Omental fat pad (tissue), 4 donors: ENCODE data around the gene SAG. TPM values are rescaled to one million over a fixed set of nuclear protein-coding genes. Genes with fewer than 3 reads are reported as not detected.

Source experiments
- ATAC-seq: fragments of 150-250 bp; one replicate; pipeline ENCODE4 v1.9.1; 2016; ENCODE audit warnings: mild to moderate bottlenecking, moderate library complexity; ENCODE audit not compliant: low FRiP score
- DNase-seq: peaks from one replicate; pipeline ENCODE4 v3.0.0-alpha.2; 2019; ENCODE audit warnings: low spot score
- total RNA-seq, 4 donors: library from RNA; depleted of rRNA; stranded (reverse); fragments of >200 nt; gene quantifications; one replicate each; pipeline ENCODE4 v1.1.0, GENCODE V29; 2016
- TF ChIP-seq, protein P1 (sequence below), 3 donors: fragments of 450-650 bp; IDR thresholded peaks; one replicate each; pipeline ENCODE4 v1.5.1; 2016 to 2017; ENCODE audit warnings: antibody characterized with exemption in 3 of 3, mild to moderate bottlenecking in 3 of 3, moderate library complexity in 2 of 3

Gene SAG
- total RNA-seq, 4 donors from 2014 or later, result 0.09 TPM; not detected in 3

- TF ChIP-seq, protein P1, sequence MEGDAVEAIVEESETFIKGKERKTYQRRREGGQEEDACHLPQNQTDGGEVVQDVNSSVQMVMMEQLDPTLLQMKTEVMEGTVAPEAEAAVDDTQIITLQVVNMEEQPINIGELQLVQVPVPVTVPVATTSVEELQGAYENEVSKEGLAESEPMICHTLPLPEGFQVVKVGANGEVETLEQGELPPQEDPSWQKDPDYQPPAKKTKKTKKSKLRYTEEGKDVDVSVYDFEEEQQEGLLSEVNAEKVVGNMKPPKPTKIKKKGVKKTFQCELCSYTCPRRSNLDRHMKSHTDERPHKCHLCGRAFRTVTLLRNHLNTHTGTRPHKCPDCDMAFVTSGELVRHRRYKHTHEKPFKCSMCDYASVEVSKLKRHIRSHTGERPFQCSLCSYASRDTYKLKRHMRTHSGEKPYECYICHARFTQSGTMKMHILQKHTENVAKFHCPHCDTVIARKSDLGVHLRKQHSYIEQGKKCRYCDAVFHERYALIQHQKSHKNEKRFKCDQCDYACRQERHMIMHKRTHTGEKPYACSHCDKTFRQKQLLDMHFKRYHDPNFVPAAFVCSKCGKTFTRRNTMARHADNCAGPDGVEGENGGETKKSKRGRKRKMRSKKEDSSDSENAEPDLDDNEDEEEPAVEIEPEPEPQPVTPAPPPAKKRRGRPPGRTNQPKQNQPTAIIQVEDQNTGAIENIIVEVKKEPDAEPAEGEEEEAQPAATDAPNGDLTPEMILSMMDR (IDR thresholded peaks at IDR 0.05), result no peak
- DNase-seq, result no peak
- no peak for ATAC-seq
Observed at GRCh38 chr2:233362742-233363141, 55.1 kb downstream of the SAG start.

DNA sequence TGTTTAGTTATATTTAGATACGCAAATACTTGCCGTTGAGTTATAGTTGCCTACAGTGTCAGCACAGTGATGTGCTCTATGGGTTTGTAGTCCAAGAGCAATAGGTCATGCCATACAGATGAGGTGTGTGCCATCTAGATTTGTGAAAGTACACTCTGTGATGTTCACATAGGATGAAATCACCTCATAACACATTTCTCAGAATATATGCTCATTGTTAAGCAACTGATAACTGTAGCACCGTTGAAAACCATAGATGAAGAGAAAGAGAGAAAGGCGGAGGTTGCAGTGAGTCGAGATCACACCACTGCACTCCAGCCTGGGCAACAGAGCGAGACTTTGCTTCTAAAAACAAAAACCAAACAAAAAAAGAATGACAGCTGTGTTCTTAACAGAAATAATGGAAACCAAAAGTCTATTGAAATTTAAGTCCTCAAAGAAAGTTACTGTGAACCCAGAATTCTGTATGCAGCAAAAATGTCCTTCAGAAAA, 56.2 kb downstream of the SAG start:
- no peak for ATAC-seq
- no peak for DNase-seq
- TF ChIP-seq, protein P1 (IDR thresholded peaks at IDR 0.05), result no peak

GRCh38 chr2:233365861-233366520, 58.4 kb downstream of the SAG start:
- TF ChIP-seq, protein P1 (IDR thresholded peaks at IDR 0.05), result no peak
- no peak for ATAC-seq
- DNase-seq, result no peak

GRCh38 chr2:233367586-233367985, 60.0 kb downstream of the SAG start:
- ATAC-seq, result no peak
- TF ChIP-seq, protein P1 (IDR thresholded peaks at IDR 0.05), result no peak
- DNase-seq, result no peak

DNA sequence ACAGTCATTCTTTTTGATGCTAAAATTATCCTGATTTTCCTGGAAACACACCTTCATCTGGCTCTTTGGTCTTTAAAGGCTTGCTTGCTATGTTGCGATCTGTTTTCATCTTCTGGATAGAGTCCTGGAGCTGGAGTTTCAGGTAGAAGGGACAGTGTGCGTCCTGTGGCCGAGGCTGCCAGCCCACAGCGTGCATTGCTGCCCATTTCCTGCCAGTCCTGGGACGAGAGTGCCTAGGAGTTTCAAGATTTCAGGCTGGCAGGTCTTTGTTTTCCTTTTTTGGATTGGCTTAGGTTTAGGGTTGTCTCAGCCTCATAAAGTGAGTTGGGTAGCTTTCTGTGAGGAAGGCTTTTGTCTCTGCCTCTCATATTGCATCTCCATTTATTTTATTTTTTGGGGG, 61.1 kb downstream of the SAG start:
- DNase-seq, result no peak

DNA sequence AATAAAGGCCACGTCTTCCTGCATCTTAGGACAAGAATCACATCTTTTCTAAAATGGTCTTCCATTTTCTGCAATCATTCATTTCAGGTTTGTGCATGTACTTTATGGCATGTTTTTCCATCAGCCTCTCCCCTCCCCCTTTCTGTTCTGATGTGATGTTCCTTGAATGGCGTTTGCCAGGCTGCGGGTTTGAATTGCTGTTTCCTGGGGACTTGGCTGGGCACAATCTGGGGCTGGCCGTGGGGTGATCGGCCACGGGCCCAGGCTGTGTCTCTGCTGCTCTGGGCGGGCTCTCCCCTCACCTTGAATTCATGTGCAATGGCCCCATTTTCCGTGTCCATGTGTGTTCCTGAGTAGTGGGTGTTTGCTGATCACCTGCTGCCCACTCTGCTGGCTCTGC, 61.8 kb downstream of the SAG start:
- no peak for DNase-seq
- ATAC-seq, result no peak
- TF ChIP-seq, protein P1 (IDR thresholded peaks at IDR 0.05), result no peak

More for the DNA sequence above, 61.1 kb downstream of the SAG start:
- no peak for ATAC-seq
- TF ChIP-seq, protein P1 (IDR thresholded peaks at IDR 0.05), result no peak
